ENCODE results near the gene ZAR1L.

GRCh38 chr13:32320528-32320927 lies 5.4 kb upstream of the ZAR1L start:
- no peak for TF ChIP-seq CTCF (IDR thresholded peaks at IDR 0.05)
- no peak for TF ChIP-seq EP300 (IDR thresholded peaks at IDR 0.05)
- TF ChIP-seq POLR2A (IDR thresholded peaks at IDR 0.05) = no peak
